Activated CD4-positive, alpha-beta T cell treated with anti-CD3 and anti-CD28 coated beads, Interleukin-2, amount 50 U/mL, for 4 hours (primary cell): Measurements from ENCODE around the gene PRRC2A.

ENCODE experiments used
- DNase-seq, 2 experiments: peaks; one replicate each; pipeline ENCODE4 v3.0.0-alpha.2; 2020

Gene PRRC2A

DNA sequence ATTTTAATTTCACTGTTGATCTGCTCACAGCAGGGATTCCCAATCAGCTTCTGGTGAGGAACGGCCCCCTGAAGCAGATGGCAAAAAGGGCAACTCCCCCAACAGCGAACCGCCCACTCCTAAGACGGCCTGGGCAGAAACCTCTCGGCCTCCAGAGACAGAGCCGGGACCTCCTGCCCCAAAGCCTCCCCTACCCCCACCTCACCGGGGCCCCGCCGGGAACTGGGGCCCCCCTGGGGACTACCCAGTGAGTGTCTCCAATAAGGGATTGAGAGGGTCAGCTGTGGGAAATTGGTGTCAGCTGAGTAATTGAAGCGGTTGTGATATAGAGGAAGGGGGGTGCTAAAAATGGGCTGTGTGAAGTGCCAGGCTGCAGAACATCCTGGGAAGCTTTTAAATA, 6.4 kb downstream of the PRRC2A start:
- DNase-seq = no peak

DNA sequence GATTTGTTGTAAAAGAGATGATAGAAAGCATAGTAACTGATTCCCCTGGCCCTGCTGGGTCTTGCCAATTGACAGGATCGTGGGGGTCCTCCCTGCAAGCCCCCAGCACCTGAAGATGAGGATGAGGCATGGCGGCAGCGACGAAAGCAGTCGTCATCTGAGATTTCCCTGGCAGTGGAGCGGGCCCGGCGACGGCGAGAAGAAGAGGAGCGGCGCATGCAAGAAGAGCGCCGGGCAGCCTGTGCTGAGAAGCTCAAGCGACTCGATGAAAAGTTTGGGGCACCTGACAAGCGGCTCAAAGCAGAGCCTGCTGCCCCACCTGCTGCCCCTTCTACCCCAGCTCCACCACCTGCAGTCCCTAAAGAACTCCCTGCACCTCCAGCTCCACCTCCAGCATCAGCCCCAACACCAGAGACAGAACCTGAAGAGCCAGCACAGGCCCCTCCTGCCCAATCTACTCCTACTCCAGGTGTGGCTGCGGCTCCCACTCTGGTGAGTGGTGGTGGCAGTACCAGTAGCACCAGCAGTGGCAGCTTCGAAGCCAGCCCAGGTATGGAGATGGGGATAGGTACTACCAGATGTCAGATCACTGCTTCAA, 7.3 kb downstream of the PRRC2A start:
- DNase-seq = no peak

DNA sequence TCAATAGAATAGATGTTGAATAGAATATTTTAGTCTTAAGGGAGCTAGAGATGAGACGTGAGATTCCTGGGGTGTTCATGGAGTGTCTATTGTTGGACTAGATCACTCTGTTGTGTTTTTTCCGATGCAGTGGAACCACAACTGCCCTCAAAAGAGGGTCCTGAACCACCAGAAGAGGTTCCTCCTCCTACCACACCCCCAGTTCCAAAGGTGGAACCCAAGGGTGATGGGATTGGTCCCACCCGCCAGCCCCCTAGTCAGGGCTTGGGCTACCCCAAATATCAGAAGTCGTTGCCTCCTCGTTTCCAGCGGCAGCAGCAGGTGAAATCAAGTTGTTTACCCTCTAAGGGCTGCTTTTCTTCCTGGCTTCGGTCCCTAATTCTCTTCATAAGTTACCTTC, 8.5 kb downstream of the PRRC2A start:
- no peak for DNase-seq

DNA sequence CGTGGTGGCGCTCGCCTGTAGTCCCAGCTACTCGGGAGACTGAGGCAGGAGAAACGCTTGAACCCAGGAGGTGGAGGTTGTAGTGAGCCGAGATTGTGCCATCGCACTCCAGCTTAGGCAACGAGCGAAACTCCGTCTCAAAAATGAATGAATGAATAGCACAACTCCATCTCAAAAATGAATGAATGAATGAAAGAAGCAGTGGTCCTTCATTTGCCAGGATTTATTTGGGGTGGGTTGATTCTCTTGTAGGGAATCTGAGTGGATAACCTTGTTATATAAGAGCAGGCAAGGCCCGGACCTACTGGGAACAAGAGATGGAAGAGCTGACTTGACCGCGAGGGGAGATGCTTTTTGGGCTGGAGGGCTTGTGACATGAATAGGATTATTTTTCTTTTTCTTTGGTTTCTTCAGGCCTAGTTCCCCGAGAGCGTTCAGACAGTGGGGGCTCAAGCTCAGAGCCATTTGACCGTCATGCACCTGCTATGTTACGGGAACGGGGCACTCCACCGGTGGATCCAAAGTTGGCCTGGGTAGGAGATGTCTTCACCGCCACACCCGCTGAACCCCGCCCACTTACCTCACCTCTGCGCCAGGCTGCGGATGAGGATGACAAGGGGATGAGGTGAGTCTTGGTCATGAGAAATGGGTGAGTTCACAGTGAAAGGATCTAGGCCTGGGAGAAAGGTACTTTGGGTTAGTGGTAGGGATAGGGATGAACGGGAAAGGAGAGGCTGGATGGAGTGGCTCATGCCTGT, 9.8 kb downstream of the PRRC2A start:
- DNase-seq = no peak

DNA sequence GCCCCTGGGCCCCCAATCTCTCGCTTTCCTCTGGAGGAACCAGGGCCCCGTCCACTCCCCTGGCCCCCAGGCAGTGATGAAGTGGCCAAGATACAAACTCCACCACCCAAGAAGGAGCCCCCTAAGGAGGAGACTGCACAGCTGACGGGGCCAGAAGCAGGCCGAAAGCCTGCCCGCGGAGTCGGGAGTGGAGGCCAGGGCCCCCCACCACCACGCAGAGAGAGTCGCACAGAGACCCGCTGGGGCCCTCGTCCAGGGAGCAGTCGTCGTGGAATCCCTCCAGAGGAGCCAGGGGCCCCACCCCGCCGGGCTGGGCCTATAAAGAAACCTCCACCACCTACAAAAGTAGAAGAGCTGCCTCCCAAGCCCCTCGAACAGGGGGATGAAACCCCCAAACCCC, 10.7 kb downstream of the PRRC2A start:
- no peak for DNase-seq

DNA sequence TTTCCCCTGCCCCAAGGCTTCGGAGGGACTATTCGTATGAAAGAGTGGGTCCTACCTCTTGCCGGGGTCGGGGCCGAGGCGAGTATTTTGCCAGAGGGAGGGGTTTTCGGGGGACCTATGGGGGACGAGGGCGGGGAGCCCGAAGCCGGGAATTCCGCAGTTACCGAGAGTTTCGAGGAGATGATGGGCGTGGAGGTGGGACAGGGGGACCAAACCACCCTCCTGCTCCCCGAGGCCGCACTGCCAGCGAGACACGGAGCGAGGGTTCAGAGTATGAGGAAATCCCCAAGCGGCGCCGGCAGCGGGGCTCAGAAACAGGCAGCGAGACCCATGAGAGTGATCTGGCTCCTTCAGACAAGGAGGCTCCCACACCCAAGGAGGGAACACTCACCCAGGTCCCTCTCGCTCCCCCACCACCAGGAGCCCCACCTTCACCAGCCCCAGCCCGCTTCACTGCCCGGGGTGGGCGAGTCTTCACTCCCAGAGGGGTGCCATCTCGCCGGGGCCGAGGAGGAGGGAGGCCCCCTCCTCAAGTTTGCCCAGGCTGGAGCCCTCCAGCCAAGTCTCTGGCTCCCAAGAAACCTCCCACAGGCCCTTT, 11.3 kb downstream of the PRRC2A start:
- DNase-seq = no peak

DNA sequence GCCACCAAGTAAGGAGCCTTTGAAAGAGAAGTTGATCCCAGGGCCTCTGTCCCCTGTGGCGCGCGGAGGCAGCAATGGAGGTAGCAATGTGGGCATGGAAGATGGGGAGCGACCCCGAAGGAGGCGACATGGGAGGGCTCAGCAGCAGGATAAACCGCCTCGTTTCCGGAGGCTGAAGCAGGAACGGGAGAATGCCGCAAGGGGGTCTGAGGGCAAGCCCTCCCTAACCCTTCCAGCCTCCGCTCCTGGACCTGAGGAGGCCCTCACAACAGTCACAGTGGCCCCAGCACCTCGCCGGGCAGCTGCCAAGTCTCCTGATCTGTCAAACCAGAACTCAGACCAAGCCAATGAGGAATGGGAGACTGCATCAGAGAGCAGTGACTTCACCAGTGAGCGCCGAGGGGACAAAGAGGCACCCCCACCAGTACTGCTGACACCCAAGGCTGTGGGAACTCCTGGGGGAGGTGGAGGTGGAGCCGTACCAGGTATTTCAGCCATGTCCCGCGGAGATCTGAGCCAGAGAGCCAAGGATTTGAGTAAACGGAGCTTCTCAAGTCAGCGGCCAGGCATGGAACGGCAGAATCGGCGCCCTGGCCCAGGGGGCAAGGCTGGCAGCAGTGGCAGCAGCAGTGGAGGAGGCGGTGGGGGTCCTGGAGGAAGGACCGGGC, 11.9 kb downstream of the PRRC2A start:
- DNase-seq = no peak

DNA sequence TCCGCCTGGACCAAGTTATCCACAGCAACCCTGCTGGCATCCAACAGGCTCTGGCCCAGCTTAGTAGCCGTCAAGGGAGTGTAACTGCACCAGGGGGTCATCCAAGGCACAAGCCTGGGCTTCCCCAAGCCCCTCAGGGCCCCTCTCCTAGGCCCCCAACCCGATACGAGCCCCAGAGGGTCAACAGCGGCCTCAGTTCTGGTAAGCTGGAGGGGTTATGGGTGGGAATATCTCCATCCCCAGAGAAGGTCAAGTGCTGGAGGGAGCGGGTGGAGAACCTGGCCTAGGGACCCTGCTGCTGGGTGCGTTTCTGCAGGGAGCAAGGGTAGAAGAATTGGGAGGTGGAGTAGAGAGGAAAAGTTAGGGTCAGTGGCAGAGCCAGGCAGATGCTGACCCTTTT, 12.9 kb downstream of the PRRC2A start:
- no peak for DNase-seq

DNA sequence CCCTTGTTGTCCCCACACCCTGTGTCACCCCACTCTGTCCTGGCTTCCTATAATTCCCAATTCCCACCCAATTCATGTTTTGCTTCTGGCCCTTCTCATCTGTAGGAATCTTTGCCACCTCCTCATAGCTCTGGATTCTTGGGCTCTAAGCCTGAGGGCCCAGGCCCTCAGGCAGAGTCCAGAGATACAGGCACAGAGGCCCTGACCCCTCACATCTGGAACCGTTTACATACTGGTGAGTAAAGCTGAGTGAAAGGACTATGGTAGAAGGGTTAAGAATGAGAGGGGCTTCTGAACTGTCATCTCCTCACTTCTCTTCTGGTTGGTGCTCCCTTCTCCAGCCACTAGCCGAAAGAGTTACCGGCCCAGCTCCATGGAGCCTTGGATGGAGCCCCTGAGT, 13.6 kb downstream of the PRRC2A start:
- no peak for DNase-seq

DNA sequence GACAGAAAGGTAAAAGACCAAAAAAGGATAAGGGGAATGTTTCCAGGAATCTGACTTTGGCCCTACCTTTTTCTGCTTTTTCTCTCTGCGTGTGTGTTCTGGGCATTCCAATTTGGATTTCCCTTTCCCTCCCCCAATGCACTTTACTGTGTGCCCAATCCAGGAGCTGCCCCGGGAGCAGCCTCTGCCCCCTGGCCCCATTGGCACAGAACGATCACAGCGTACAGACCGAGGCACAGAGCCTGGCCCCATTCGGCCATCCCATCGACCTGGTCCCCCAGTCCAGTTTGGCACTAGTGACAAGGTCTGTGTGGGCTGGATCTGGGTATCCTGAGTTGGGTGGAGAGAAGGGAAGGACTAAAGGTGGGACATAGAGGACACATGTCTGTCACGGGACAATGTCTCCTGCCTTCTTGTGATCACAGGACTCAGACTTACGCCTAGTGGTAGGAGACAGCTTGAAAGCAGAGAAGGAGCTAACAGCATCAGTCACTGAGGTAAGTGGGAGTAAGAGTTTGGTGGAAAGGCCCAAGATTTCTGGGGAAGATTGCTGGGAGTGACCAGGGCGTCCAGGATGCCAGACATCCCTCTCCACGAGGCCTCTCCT, 14.6 kb downstream of the PRRC2A start:
- DNase-seq = no peak

DNA sequence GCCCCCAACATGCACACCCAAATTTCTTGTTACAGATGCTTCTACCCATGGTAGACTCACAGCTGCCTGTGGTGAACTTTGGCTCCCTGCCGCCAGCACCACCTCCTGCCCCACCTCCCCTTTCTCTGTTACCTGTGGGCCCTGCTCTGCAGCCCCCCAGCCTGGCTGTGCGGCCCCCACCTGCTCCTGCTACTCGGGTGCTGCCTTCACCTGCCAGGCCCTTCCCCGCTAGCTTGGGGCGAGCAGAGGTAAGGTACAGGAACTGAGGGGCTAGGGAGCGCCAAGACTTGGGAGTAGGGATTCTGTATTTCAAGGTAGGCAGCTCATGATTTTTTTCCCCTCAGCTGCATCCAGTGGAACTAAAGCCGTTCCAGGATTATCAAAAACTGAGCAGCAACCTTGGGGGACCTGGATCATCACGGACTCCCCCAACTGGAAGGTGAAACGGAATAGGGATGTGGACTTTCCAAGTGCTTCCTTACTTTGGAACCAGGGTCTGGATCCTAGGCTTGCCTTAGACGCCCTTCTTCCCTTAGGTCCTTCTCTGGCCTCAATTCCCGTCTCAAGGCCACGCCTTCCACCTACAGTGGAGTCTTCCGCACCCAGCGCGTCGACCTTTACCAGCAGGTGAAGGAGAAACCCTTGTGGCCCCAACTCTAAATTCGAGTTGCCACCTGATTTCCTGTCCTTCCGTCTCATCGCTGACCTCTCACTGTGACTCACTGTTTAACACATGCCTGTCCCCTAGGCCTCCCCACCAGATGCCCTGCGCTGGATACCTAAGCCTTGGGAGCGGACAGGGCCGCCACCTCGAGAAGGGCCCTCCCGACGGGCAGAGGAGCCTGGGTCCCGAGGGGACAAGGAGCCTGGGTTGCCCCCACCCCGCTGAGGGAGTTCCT, 16.4 kb downstream of the PRRC2A start:
- DNase-seq = no peak

DNA sequence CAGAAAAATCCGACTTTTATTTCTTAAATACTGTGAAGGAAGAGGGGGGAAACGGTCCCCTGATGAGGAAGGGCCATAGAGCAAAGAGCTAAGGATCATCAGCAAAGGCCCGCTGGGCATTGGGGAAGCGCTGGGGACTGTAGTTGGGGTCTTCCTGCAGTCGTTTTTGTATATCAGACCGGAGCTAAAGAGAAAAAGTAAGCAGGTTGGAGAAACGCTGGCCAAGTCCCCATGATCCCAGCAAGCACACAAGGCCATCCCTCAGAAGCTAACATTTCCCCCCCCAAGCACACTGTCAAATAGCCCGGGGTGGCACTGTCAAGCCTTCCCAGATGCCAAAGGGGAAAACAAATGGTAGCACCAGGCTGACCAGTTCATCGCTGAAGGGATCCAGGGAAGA, 18.5 kb downstream of the PRRC2A start:
- DNase-seq = no peak

DNA sequence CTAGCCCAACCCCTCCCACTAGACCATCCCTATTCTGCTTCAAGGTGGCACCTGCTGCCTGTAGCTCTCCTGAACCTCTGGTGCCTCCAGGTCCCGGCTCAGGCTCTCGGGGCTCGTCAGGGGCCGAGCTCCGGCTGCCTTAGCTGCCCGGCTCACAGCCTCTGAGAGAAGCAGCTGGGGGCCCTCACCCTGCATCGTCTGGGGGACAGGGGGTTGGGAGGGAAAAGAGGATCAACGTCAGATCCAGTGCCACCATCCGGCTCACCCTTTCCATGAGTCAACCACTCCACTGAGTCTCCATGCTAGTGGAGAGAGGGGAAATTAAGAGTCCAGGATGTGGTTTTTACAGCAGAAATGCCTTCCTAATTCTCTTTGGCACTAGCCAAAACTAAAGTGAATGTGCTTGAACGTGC, 18.9 kb downstream of the PRRC2A start:
- peak; percentile 25 to 27 for DNase-seq

DNA sequence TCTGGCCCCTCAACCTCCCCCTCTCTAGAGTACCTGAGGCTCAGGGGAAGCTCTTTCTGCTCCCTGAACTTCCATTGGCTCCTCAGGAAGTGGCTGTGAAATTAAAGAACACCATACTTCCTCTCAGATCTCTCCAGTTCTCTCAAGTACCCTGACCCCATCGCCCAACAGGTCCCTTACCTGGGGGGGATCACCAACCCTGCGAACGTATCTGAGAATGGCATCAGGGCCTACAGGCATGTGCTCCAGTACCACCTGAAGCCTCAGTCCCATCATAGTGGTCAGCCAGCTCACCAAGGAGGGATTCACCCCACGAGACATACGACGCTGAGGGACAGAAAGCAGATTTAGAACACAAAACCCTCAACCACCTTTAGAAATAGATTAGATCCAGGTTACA, 20.1 kb downstream of the PRRC2A start:
- no peak for DNase-seq

DNA sequence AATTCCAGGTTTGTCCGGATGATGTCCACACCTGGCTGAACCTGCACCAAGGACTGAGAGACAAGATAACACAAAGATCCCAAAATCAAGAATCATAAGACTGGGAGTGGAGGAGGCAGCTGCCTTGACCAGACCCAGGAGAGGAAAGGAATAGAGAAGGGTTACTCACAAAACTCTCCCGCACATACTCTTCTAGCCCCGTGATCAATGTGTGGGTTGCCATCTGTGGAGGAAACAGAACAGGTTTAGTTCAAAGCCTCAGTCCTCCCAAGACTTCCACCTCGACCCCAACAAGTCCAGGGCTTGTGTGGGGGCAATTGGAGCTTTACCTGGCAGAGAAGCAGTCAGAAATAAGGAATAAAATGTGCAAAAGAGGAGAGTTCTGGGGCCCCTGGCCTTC, 20.9 kb downstream of the PRRC2A start:
- no peak for DNase-seq

DNA sequence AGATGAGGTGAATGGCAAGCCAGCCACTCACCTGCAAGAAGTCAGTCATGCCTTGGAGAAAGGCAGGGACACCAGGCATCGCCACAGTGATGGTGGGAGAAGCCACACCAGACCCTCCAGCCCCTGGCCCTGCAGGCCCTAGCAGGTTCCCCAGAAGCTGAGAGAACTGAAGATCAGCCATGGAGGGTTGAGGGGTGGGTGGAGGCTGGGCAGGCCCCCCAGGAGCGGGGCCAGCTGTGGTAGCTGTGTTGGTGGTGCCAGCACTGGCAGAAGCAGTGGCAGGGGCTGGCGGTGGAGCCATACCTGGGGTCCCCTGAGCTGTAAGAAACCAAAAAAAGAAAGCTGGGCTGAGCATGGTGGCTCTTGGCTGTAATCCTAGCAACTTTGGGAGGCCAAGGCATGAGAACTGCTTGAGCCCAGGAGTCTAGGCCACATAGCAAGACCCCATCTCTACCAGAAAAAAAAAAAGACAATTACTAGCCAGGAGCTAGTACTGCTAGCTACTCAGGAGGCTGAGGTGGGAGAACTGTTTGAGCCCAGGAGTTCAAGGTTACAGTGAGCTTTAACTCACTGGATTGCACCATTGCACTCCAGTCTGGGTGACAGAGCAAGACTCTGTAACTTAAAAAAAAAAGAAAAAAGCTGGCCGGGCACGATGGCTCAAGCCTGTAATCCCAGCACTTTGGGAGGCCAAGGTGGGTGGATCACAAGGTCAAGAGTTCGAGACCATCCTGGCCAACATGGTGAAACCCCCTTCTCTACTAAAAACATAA, 22.5 kb downstream of the PRRC2A start:
- DNase-seq = no peak

DNA sequence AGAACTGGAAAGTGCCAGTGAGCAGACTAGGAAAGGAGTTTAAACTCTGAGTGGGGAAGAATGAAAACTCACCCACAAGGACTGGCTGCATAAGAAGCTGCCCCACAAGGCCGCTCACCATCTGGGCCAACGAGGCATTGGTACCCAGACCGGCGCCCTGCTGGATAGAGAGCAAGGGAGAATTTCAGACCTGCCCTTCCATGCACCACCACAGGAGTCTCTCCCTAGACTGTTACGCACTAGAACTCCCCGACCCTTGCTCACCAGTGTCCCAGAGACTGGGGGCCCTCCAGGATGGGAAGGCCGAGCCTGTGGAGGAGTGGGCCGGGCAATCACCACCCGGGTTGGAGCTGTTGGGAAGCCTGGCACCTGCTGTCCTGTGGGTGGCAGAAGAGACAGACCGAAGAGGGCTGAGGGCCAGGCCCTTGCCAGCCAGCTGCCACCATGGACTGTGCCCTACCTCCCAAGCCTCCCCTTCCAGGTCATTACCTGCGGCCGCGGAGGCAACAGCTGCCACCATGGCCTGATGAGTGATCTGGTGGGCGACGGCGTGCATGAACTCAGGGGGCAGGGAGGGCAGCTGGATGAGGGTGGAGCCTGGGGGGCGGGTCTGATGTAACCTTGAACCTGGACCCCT, 23.4 kb downstream of the PRRC2A start:
- DNase-seq = no peak

DNA sequence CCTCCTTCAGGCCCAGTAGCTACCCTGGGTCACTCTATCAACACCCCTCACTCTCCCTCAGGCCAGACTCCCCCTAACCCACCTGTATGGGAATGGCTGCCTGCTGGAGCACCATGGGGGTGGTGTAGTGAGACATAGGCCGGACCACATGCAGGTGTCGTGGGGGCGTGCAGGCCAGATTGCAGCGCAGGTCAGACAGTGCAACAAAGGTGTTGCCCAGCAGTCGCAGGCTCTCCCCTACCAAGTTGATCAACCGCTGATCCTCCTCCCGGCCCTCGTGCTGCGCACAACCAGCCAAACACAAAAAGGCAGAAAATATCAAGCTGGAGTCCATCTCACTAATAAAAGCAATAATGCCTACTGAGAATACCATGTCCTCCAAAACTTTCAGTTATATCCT, 24.8 kb downstream of the PRRC2A start:
- DNase-seq = no peak

DNA sequence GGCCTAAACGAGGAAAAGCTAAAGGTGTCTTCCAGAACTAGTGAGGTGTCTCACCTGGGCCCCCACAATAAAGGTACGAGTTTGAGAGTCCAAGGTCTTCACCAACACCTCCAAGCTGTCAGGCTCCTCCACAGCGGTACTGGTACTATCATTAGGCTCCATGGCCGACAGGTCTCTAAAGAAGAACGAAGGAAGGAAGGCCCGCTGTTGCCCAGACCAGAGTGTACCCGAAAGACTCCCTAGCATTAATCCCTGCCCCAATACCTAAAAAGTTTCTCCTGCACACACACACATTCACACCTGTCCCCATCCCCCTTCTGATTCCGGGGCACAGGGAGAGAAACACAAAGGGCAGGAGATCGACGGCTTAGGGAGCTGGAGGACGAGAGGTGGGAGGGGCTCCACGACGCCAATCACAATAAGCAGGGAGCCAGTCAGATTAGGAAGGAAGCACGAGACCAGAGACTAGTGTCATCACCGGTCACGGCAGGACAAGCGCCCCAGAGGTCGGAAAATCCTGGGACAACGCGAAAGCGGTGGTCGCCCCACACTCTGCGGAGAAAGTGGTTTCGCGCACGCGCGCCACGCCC, 31.2 kb downstream of the PRRC2A start:
- DNase-seq = no peak

DNA sequence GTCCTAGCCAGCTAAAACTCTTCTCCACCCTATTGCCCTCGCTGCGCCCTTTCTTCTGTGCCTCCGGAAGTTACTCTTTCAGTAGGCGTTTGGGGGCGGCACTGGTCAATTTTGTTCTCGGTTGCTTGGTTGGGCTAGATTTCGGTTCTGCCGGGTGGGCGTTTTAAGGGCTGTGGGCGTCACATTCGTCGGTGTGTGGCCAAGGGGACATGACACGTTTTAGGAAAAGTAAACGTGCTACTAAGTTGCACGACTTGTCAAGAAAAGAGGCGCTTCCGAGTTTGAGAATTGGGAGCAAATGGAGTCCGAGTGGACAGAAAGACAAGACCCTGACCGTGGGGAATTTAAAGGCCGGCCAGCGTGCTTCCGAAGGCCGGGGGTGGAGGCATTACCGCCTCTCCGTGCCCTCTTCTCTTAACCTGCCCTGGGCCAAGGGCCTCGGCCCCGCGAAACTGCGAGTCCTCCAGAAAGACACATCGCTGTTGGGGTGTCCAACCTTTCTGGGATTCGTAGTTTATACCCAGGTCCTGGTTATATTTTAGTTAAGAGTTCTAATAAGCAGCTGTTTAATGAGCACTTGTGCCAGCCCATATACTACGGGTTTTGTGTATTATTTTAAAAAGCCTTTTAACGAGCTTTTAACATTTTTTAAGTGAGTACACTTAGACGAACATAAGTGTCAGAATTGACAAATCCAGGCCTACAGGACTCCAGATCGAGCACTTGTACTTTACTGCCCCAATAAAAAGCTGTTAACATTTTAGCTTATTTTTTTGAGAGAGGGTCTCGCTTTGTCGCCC, 32.6 kb downstream of the PRRC2A start:
- DNase-seq = peak in 1 of 2 experiments; percentile 84
